ENCODE results near the gene KYNU. TPM values are rescaled to one million over a fixed set of nuclear protein-coding genes. Genes with fewer than 3 reads are reported as not detected.

KYNU gene
- total RNA-seq, 1 experiment from 2014 or later = 0.37 TPM

DNA sequence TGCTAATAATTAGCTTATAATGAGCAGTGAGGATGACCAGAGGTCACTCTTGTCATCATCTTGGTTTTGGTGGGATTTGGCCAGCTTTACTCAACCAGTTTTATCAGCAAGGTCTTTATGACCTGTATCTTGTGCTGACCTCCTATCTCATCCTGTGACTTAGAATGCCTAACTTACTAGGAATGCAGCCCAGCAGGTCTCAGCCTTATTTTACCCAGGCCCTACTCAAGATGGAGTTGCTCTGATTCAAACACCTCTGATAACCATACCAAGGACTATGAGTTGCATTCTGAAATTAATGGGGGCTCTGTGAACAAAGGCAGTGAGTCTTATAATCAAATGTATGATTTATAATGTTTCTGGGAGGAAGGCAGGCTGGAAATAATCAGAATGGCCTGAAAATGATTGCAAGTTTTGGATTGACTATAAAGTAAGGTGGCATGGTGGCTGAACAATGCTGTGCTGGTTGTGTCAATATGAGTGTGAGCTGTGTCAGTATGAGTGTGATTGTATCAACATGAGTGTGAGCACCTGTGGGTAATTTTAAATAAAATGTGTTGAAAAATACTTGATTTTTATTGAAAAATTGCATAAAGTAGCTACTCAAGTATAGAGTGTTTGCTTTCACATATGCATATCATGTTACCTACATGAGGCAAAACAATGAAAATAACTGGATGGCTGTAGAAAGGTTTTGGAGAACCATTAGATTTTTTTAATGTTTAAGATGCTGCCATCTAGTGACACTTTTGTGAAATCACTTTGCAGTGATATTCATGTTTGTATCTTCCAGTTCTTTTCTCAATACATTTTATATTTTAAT lies 103.0 kb downstream of the KYNU start:
- Histone ChIP-seq H3K9me3 (ENCODE audit: control insufficient read depth, low read depth, low read length) (no peaks in the 10 kb centered on the region), H3K4me2 (ENCODE audit: insufficient read depth, insufficient read length, low read length) (no peak overlapping the region), H3K18ac (ENCODE audit: insufficient read length, low read depth, low read length) (no peak overlapping the region), H3K14ac (ENCODE audit: insufficient read depth, low read length) (no peak overlapping the region), H3K79me2 (ENCODE audit: insufficient read depth, low read length) (no peaks in the 10 kb centered on the region), H3K56ac (ENCODE audit: insufficient read length, low read depth, low read length) (no peak overlapping the region), H4K91ac (ENCODE audit: insufficient read length, low read depth, low read length) (no peak overlapping the region), H4K8ac (replicated peaks; ENCODE audit: insufficient read length, low read depth, low read length) (no peak overlapping the region), H3K79me1 (ENCODE audit: insufficient read depth, low read depth, low read length, poor library complexity, severe bottlenecking) (no peaks in the 10 kb centered on the region), H3K27ac (ENCODE audit: insufficient read length, low read depth, low read length) (no peak overlapping the region), H2BK120ac (ENCODE audit: low read depth, low read length, poor library complexity, severe bottlenecking) (no peak overlapping the region), H3K4ac (ENCODE audit: low read depth, low read length) (no peak overlapping the region), H2BK20ac (ENCODE audit: low read depth, low read length, poor library complexity, severe bottlenecking) (no peak overlapping the region), H2BK5ac (ENCODE audit: insufficient read length, low read length) (no peak overlapping the region), H2BK15ac (ENCODE audit: low read depth, low read length) (no peak overlapping the region; the same call in 1 of the 2 replicates), H3K4me1 (ENCODE audit: insufficient read depth, low read length) (no peaks in the 10 kb centered on the region; the same call in 1 of the 2 replicates), H3K23ac (ENCODE audit: insufficient read length, low read depth, low read length) (no peak overlapping the region), H3T11ph (ENCODE audit: low read length) (no peak overlapping the region), H2AFZ (ENCODE audit: low read length) (no peak overlapping the region), H2AK5ac (ENCODE audit: insufficient read length, low read length) (no peak overlapping the region), H3K27me3 (ENCODE audit: insufficient read depth, low read length) (no peaks in the 10 kb centered on the region), H2BK12ac (ENCODE audit: insufficient read length, low read depth, low read length) (no peak overlapping the region), H3K23me2 (ENCODE audit: insufficient read length, low read depth, low read length, poor library complexity, severe bottlenecking) (no peaks in the 10 kb centered on the region), H4K20me1 (ENCODE audit: control insufficient read depth, insufficient read depth, insufficient read length) (no peaks in the 10 kb centered on the region), H3K9ac (ENCODE audit: extremely low read depth, insufficient read length, low read length) (no peak overlapping the region), H4K5ac (ENCODE audit: insufficient read length, low read depth, low read length) (no peak overlapping the region)
- H3K9me3 Mint-ChIP-seq = peaks cover 0 to 5% of the 10 kb centered on the region in 2 experiments; a peak in 3 of 5 replicates
- TF ChIP-seq, protein P1, sequence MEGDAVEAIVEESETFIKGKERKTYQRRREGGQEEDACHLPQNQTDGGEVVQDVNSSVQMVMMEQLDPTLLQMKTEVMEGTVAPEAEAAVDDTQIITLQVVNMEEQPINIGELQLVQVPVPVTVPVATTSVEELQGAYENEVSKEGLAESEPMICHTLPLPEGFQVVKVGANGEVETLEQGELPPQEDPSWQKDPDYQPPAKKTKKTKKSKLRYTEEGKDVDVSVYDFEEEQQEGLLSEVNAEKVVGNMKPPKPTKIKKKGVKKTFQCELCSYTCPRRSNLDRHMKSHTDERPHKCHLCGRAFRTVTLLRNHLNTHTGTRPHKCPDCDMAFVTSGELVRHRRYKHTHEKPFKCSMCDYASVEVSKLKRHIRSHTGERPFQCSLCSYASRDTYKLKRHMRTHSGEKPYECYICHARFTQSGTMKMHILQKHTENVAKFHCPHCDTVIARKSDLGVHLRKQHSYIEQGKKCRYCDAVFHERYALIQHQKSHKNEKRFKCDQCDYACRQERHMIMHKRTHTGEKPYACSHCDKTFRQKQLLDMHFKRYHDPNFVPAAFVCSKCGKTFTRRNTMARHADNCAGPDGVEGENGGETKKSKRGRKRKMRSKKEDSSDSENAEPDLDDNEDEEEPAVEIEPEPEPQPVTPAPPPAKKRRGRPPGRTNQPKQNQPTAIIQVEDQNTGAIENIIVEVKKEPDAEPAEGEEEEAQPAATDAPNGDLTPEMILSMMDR (conservative IDR thresholded peaks at IDR 0.05) = peak; percentile 78
- H3K27ac Mint-ChIP-seq = no peak overlapping the region
- no peak overlapping the region for H3K4me3 Mint-ChIP-seq
- H3K4me1 Mint-ChIP-seq = peaks cover 14 to 20% of the 10 kb centered on the region in 2 experiments
- no peak for DNase-seq
- H3K27me3 Mint-ChIP-seq (ENCODE audit: low read depth) = no peaks in the 10 kb centered on the region
- H3K36me3 Mint-ChIP-seq (ENCODE audit: insufficient read depth in 1 of 3, low read depth in 3 of 3) = peaks cover 6 to 11% (median 8%) of the 10 kb centered on the region in 3 experiments; a peak in 6 of 7 replicates

Data from H9 (cell line).